ENCODE results near the gene SEC16B.

GRCh38 chr1:177933881-177934280 is 36.0 kb downstream of the SEC16B start:
- no peak for TF ChIP-seq CTCF (IDR thresholded peaks at IDR 0.05)
- TF ChIP-seq ZFX (IDR thresholded peaks at IDR 0.05; ENCODE audit: borderline replicate concordance), result no peak
